HCT116 (cell line): Measurements from ENCODE around the gene PUSL1. TPM values are rescaled to one million over a fixed set of nuclear protein-coding genes. Genes with fewer than 3 reads are reported as not detected.

Experiments
- ATAC-seq: fragments of 200-7000 bp; cut with Tn5 transposase; 2 replicates; pipeline ENCODE4 v1.9.1; 2020; ENCODE audit warnings: mild to moderate bottlenecking, moderate library complexity
- BruUV-seq: library from RNA; stranded (reverse); fragments of 400-500 nt; replicated peaks from 2 replicates; lab custom pipeline; 2021; lab: Mats Ljungman, UMichigan
- CTCF ChIA-PET: fragments of 300-600 bp; sonication (Branson Sonifier 250); formaldehyde crosslinking; loops from one replicate; lab custom pipeline; 2021; ENCODE audit warnings: antibody characterized with exemption; lab: Charles Lee
- POLR2A ChIA-PET: fragments of 300-600, 350-600 bp; sonication (Branson Sonifier 250); formaldehyde crosslinking; loops from one replicate; lab custom pipeline; 2021; ENCODE audit warnings: antibody characterized with exemption; lab: Charles Lee
- RAD21 ChIA-PET, 2 experiments: fragments of 300-600 bp; sonication (Branson Sonifier 250); formaldehyde crosslinking; loops; one replicate each; lab custom pipeline; 2023; ENCODE audit warnings: low total read pairs in 2 of 2; ENCODE audit not compliant: uncharacterized antibody in 2 of 2, unreplicated experiment in 2 of 2, low non-redundant PET in 1 of 2; lab: Charles Lee
- DNase-seq: peaks from one replicate; pipeline ENCODE4 v3.0.0-alpha.2; 2010; ENCODE audit warnings: low read depth, low spot score
- H2AFZ ChIP-seq: fragments of 200-600 bp; shearing (Covaris generic), sonication (generic); 2 replicates; pipeline ENCODE4 v1.6.1; 2017; ENCODE audit warnings: low read depth, mixed run types, mixed read lengths, antibody characterized with exemption, low read length; ENCODE audit not compliant: poor library complexity, severe bottlenecking
- H3K27ac ChIP-seq: 2 replicates; pipeline ENCODE4 v1.5.1; 2012; ENCODE audit warnings: low read depth, low read length
- H3K27me3 ChIP-seq: fragments of 200-600 bp; sonication (generic); 2 replicates; pipeline ENCODE4 v1.6.1; 2016; ENCODE audit warnings: mixed run types, low read length, mixed read lengths; ENCODE audit not compliant: insufficient read depth
- H3K36me3 ChIP-seq, 2 experiments: fragments of 200-500 bp in 1 of 2; fragments of 200-600 bp in 1 of 2; sonication (Bioruptor generic) in 1 of 2; sonication (generic) in 1 of 2; 2 replicates each; pipeline versions ENCODE4 v1.5.1 to v1.6.1; 2014 to 2016; ENCODE audit warnings: low read length in 2 of 2, inconsistent platforms in 1 of 2, mixed read lengths in 1 of 2, mixed run types in 1 of 2; ENCODE audit not compliant: insufficient read depth in 2 of 2, control insufficient read depth in 1 of 2
- H3K4me1 ChIP-seq, 2 experiments: fragments of 200-600 bp in 1 of 2; sonication (generic) in 1 of 2; 2 replicates each; pipeline versions ENCODE4 v1.5.1 to v1.6.1; 2012 to 2017; ENCODE audit warnings: low read length in 2 of 2, inconsistent platforms in 1 of 2, mild to moderate bottlenecking in 1 of 2, mixed read lengths in 1 of 2, mixed run types in 1 of 2, moderate library complexity in 1 of 2; ENCODE audit not compliant: insufficient read depth in 2 of 2, control insufficient read depth in 1 of 2
- H3K4me2 ChIP-seq: fragments of 200-600 bp; sonication (generic); 2 replicates; pipeline ENCODE4 v1.6.1; 2017; ENCODE audit warnings: mixed run types, low read length, mixed read lengths
- H3K4me3 ChIP-seq, 2 experiments: fragments of 200-600 bp in 1 of 2; sonication (generic) in 1 of 2; replicated peaks in 1 of 2; 2 replicates each; pipeline ENCODE4 v1.5.1; 2011 to 2016; ENCODE audit warnings: low read length in 2 of 2, control low read depth in 1 of 2, low read depth in 1 of 2, mild to moderate bottlenecking in 1 of 2, mixed read lengths in 1 of 2, mixed run types in 1 of 2
- H3K79me2 ChIP-seq: fragments of 200-600 bp; sonication (generic); 2 replicates; pipeline ENCODE4 v1.6.1; 2017; ENCODE audit warnings: mild to moderate bottlenecking, mixed run types, low read length, moderate library complexity, mixed read lengths; ENCODE audit not compliant: insufficient read depth
- H3K9ac ChIP-seq: fragments of 200-600 bp; sonication (generic); 2 replicates; pipeline ENCODE4 v1.6.1; 2016; ENCODE audit warnings: low read length, mixed read lengths
- H3K9me2 ChIP-seq: fragments of 200-600 bp; sonication (generic), shearing (Covaris generic); 2 replicates; pipeline ENCODE4 v1.6.1; 2017; ENCODE audit warnings: mixed run types, mild to moderate bottlenecking, moderate library complexity; ENCODE audit not compliant: insufficient read depth
- H3K9me3 ChIP-seq, 2 experiments: fragments of 200-500 bp in 1 of 2; fragments of 200-600 bp in 1 of 2; sonication (Bioruptor generic) in 1 of 2; sonication (generic) in 1 of 2; 2 replicates each; pipeline ENCODE4 v1.6.1; 2014 to 2017; ENCODE audit warnings: low read length in 2 of 2, mixed read lengths in 2 of 2, inconsistent platforms in 1 of 2, low read depth in 1 of 2, mild to moderate bottlenecking in 1 of 2, mixed run types in 1 of 2, moderate library complexity in 1 of 2; ENCODE audit not compliant: control insufficient read depth in 1 of 2, insufficient read depth in 1 of 2
- H4K20me1 ChIP-seq: fragments of 200-600 bp; sonication (generic), shearing (Covaris generic); 2 replicates; pipeline ENCODE4 v1.6.1; 2017; ENCODE audit warnings: mixed run types, mild to moderate bottlenecking, moderate library complexity; ENCODE audit not compliant: insufficient read depth
- REST ChIP-seq: IDR thresholded peaks from 2 replicates; pipeline ENCODE4 v1.6.1; 2012; ENCODE audit warnings: low read depth
- TCF7L2 ChIP-seq: IDR thresholded peaks from 2 replicates; pipeline ENCODE4 v1.7.0; 2011; ENCODE audit warnings: borderline replicate concordance, inconsistent platforms; ENCODE audit not compliant: insufficient read depth, insufficient read length; ENCODE audit errors: extremely low read depth
- YY1 ChIP-seq: IDR thresholded peaks from 2 replicates; pipeline ENCODE4 v1.6.1; 2011; ENCODE audit warnings: low read length, low read depth, moderate library complexity, mild to moderate bottlenecking; ENCODE audit not compliant: insufficient replicate concordance; ENCODE audit errors: extremely low read depth
- intact Hi-C: fragments of 100-400 bp; cut with micrococcal nuclease; formaldehyde crosslinking; loops from 2 replicates; pipeline ENCODE4 v1.10.0; 2022
- total RNA-seq: library from RNA; stranded (reverse); gene quantifications from one replicate; pipeline ENCODE4 v1.2.1, GENCODE V29; 2021; ENCODE audit not compliant: unreplicated experiment
- TF ChIP-seq, protein P1 (sequence below), 3 experiments: fragments of 200-600 bp in 1 of 3; sonication (generic) in 1 of 3; IDR thresholded peaks in 2 of 3; conservative IDR thresholded peaks in 1 of 3; 2 replicates each; pipeline ENCODE4 v1.5.1; 2012 to 2017; ENCODE audit warnings: low read depth in 2 of 3, low read length in 2 of 3, antibody characterized with exemption in 1 of 3, borderline replicate concordance in 1 of 3, control low read depth in 1 of 3, mild to moderate bottlenecking in 1 of 3, mixed read lengths in 1 of 3, mixed run types in 1 of 3, moderate library complexity in 1 of 3; ENCODE audit not compliant: insufficient read depth in 1 of 3

PUSL1 gene
- total RNA-seq, 1 experiment from 2014 or later = 47.2 TPM

DNA sequence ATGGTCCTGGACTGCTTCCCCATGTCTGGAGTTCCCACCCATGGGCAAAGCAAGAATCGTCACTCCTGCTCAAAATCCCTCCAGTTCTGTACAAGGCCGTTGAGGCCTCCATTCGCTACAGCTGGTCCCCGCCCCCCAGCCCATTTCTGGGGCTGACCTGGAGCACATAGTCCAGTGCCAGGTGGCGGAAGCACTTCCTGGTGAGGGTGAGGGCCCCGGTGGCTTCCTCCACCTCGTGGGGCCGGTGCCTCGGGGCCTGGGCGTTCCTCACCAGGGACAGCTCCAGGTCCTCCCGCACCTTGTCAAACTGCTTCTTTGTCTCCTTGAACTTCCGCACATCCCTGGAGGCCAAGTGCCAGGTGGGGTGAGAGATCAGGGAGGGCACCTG lies 8.1 kb upstream of the PUSL1 start:
- Histone ChIP-seq H3K9me3 (no peaks in the 10 kb centered on the region), H2AFZ (no peak overlapping the region), H3K27ac (no peak overlapping the region), H3K4me2 (no peak overlapping the region), H3K4me1 (peaks cover 14 to 27% of the 10 kb centered on the region in 2 experiments), H3K9ac (no peak overlapping the region), H3K27me3 (no peaks in the 10 kb centered on the region), H3K9me2 (no peaks in the 10 kb centered on the region), H3K36me3 (no peaks in the 10 kb centered on the region), H3K79me2 (no peaks in the 10 kb centered on the region), H4K20me1 (no peaks in the 10 kb centered on the region), H3K4me3 (no peak overlapping the region)
- DNase-seq (no peak), ATAC-seq (no peak)
- POLR2A ChIA-PET = no interaction called here
- intact Hi-C loops = no loop called here
- TF ChIP-seq YY1 (no peak), REST (no peak), TCF7L2 (no peak)
- TF ChIP-seq, protein P1, sequence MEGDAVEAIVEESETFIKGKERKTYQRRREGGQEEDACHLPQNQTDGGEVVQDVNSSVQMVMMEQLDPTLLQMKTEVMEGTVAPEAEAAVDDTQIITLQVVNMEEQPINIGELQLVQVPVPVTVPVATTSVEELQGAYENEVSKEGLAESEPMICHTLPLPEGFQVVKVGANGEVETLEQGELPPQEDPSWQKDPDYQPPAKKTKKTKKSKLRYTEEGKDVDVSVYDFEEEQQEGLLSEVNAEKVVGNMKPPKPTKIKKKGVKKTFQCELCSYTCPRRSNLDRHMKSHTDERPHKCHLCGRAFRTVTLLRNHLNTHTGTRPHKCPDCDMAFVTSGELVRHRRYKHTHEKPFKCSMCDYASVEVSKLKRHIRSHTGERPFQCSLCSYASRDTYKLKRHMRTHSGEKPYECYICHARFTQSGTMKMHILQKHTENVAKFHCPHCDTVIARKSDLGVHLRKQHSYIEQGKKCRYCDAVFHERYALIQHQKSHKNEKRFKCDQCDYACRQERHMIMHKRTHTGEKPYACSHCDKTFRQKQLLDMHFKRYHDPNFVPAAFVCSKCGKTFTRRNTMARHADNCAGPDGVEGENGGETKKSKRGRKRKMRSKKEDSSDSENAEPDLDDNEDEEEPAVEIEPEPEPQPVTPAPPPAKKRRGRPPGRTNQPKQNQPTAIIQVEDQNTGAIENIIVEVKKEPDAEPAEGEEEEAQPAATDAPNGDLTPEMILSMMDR (IDR thresholded peaks at IDR 0.05 in 2 of 3, conservative IDR thresholded peaks at IDR 0.05 in 1 of 3; ENCODE audit: borderline replicate concordance in 1 of 3, insufficient read depth in 1 of 3, low read depth in 2 of 3, low read length in 2 of 3) = 0 out of 6 replicates have a peak, but pooled peaks of 1 of the 3 experiments have one; percentile 7
- CTCF ChIA-PET = interaction anchor here (1.0 to 1.6 kb wide), 3 partner anchors 9 to 10 kb away, joined by 3 to 6 read pairs (median 3); no protein-coding TSS in a partner anchor
- RAD21 ChIA-PET = interaction anchor here in 1 of 2 experiments (0.7 kb wide), 1 partner anchor 10 kb away, joined by 5 read pairs; no protein-coding TSS in a partner anchor
- BruUV-seq = no TSS peak
